ENCODE data around the gene CXCL1.
"Not testable (repeated sequence)": the region's sequence is repeated elsewhere in the genome, so short reads cannot be mapped to it uniquely, and the experiment has no call there.

CXCL1 gene

GRCh38 chr4:73885574-73886267 is 16.5 kb downstream of the CXCL1 start:
- DNase-seq: no peak

DNA sequence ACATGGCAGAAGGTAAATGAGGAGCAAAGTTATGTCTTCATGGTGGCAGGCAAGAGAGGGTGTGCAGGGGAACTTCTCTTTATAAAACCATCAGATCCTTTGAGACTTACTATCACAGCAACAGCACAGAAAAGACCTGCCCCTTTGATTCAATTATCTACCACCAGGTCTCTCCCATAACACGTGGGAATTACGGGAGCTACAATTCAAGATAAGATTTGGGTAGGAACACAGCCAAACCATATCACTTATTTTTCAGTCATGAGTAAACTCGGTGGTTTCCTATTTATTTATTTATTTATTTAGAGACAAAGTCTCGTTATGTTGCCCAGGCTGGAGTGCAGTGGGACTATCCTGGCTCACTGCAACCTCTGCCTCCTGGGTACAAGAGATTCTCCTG is 22.1 kb downstream of the CXCL1 start:
- no peak for DNase-seq

- DNase-seq: no peak
These were observed 22.7 kb downstream of the CXCL1 start for GRCh38 chr4:73891739-73892405.

- DNase-seq: no peak
These were observed 23.8 kb downstream of the CXCL1 start for GRCh38 chr4:73892966-73893365.

- no peak for DNase-seq
These were observed 24.8 kb downstream of the CXCL1 start for GRCh38 chr4:73894001-73894400.

GRCh38 chr4:73895201-73896175 is 26.3 kb downstream of the CXCL1 start:
- DNase-seq: no peak

DNA sequence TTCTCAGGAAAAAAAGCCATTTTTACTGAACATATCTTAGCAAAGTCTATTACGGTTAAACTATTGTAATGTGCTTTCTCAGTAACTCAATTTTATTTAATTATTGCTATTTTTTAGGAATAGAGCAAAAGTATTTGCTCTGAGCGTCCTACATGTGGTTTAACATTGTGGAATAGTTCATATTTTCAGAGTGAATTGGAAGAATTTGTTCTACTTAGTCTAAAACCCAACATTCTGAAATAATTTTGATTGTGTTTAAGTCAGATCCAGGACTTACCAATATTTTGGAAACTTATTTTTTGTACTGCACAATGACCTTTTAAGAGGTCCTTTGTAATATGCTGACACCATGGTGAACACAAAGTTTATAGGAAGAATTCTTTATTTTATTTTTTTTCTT is 27.2 kb downstream of the CXCL1 start:
- DNase-seq: no peak

DNA sequence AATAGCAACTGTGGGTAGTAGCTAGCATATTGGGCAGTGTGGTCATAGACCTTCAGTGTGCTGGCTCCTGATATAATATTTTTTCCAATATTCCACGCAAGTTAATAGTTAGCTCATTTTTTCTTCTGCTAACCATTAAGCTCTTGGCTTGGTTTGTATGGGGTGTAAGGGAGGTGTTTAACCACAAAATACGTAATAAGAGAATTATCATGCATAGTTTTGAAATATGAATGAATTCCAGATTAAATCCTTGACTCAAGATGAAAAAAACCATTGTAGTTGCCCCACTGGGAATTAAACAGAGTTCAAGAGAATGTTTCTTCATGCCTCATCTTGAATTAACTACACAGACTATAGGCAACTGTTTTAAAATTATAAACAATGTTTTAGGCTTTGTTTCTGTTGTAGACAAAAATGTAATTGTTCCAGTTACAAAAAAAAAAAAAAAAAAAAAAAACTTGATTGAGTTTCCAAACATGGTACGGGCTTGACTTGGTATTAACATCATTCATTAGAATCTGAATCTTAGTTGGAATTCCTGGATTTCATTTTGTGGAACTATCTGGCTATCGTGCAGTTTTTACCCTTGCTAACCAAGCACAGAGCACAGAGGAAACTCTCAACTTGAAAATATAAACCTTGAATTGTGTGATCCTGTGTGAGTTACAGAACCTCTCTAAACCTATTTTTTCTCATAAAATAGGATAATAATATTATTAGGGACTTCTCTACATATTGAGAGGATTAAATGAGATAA is 28.4 kb downstream of the CXCL1 start:
- no peak for DNase-seq

GRCh38 chr4:73899338-73899737 is 30.1 kb downstream of the CXCL1 start:
- DNase-seq: not testable (repeated sequence)

GRCh38 chr4:73901031-73901430 is 31.8 kb downstream of the CXCL1 start:
- DNase-seq: no peak

GRCh38 chr4:73902038-73902637 is 32.9 kb downstream of the CXCL1 start:
- DNase-seq: no peak

DNA sequence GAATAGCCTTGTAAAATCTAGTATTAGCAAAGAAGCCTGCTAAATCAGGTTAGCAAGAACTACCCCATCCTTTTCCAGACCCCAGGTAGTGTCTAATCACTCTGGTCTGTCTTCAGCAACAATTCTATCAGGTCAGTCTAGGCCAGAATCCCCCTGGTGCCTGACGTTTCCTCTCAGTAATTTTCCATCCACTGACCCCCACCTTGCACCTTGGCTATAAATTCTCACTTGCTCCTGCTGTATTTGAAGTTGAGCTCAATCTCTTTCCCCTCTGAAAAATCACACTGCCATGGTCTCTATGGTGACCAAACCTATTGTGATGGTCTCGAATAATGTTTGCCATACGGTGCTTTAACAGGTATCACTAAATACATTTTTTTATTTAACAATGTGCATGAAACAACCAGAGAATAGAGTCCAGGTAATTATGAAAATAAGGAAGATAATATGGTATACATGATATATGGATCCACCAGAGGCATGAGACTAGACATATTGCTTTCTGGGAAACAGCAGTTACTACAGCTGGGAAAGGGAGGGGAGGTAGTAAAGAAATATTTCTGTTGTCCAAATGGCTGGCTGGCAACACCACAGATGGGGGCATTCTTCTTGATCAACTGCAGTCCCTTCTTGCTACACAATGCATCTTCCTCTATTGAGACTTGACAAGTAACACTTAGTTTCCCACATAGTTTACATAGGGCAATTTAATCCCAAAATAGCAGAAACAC is 33.8 kb downstream of the CXCL1 start:
- no peak for DNase-seq

DNA sequence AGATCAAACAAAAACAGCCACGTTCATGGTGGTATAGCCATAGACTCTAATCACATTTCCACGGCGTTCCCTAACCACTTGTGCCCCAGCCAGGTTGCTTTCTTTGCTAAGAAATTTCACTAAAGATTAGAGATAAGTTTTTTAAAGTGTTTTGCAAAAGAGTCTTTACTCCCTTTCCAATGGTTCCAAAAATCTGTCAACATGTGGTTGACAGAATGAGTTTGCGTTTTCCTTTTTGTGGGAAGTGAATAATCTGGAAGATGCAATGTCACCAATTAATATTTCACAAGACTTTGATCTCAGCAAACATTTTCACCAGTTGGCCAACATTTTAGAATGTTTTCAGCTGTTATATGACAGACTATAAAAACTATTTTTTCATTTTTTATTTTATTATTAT is 35.3 kb downstream of the CXCL1 start:
- DNase-seq: no peak

DNA sequence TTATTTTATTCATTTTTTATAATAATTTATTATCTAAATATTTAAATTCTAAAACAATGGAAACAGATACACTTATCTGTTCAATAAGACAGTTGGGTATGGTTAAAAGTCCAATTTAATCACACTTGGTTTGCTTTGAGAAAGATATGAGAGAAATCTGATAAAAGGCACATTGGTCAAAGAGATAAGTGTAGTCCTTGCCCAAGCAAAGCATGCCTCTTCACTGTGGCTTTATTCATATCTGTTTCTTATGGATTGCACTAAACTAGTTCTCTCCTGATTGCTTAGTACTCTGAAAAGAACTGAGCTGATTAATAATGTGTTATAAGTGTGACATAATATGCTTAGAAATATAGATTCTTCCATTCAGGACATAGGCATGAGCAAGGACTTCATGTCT is 39.8 kb downstream of the CXCL1 start:
- DNase-seq: no peak

- no peak for DNase-seq
These were observed 42.6 kb downstream of the CXCL1 start for GRCh38 chr4:73911746-73912145.

DNA sequence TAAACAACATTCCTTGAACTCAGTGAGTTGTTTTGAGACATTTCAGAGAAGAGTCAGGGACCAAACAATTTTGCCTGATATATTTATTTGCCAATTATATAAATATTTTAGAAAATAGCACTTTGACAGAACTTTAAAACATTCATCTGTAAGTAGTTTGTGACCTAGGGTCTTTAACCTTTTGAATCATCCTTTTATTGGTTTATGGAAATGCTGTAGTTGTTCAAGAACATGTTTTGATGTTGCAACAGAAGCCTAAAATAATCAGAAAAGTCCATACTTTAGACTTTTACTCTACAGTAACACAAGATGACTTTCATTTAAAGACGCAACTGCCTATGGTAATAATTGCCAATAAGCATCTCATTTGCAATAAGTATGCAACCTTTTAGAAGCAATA is 43.0 kb downstream of the CXCL1 start:
- DNase-seq: no peak

GRCh38 chr4:73914071-73914470 is 44.9 kb downstream of the CXCL1 start:
- DNase-seq: no peak

GRCh38 chr4:73916172-73916925 is 47.2 kb downstream of the CXCL1 start:
- DNase-seq: no peak

DNA sequence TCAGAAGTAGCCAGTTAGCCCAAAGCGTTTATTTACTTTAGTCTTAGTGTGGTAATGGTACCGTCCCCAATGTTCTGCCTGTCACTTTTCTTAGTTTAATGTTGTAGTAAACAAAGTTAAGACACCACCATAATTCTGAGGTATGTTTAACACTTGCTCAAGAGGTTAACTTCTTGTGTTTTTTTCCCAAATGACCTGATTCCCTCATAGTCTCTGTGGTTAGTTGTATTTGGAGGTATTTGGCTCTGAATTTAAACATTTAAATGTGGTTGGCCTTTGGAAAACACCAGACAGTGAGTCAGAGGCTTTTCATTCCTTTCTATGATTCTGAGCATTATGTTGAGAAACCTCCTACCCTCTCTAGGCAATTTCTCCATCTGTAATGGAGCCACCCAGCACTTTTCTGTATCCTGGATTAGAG is 47.9 kb downstream of the CXCL1 start:
- DNase-seq: no peak

GRCh38 chr4:73918058-73918457 is 48.9 kb downstream of the CXCL1 start:
- DNase-seq: no peak

GRCh38 chr4:73919691-73920090 is 50.5 kb downstream of the CXCL1 start:
- no peak for DNase-seq
